Osteocyte (in vitro differentiated cells): Measurements from ENCODE around the gene OXNAD1. TPM values are rescaled to one million over a fixed set of nuclear protein-coding genes. Genes with fewer than 3 reads are reported as not detected.

Source experiments
- DNase-seq: peaks from one replicate; pipeline ENCODE4 v3.0.0; 2021; ENCODE audit warnings: mixed read lengths; ENCODE audit not compliant: unreplicated experiment; ENCODE audit errors: extremely low spot score
- H3K27ac Mint-ChIP-seq: one replicate; pipeline ENCODE4 v1.8.0; 2021; ENCODE audit warnings: mild to moderate bottlenecking, mixed read lengths; ENCODE audit not compliant: unreplicated experiment
- H3K27me3 Mint-ChIP-seq: one replicate; pipeline ENCODE4 v1.8.0; 2021; ENCODE audit warnings: mixed read lengths; ENCODE audit not compliant: unreplicated experiment
- H3K36me3 Mint-ChIP-seq: one replicate; pipeline ENCODE4 v1.8.0; 2021; ENCODE audit warnings: mixed read lengths; ENCODE audit not compliant: unreplicated experiment
- H3K4me1 Mint-ChIP-seq: one replicate; pipeline ENCODE4 v1.8.0; 2021; ENCODE audit warnings: mixed read lengths; ENCODE audit not compliant: unreplicated experiment
- H3K4me3 Mint-ChIP-seq: one replicate; pipeline ENCODE4 v1.8.0; 2021; ENCODE audit warnings: mild to moderate bottlenecking, moderate library complexity, mixed read lengths; ENCODE audit not compliant: unreplicated experiment
- H3K9me3 Mint-ChIP-seq: one replicate; pipeline ENCODE4 v1.8.0; 2021; ENCODE audit warnings: mixed read lengths; ENCODE audit not compliant: unreplicated experiment
- total RNA-seq: library from RNA; stranded (reverse); gene quantifications from 2 replicates; pipeline ENCODE4 v1.2.1, GENCODE V29; 2021
- TF ChIP-seq, protein P1 (sequence below): fragments of 200-600 bp; sonication (generic); IDR thresholded peaks from 2 replicates; pipeline ENCODE4 v1.5.0; 2021; ENCODE audit warnings: antibody characterized with exemption, mild to moderate bottlenecking, moderate library complexity

The OXNAD1 gene
- total RNA-seq, 1 donor from 2014 or later, result 10.8 TPM

DNA sequence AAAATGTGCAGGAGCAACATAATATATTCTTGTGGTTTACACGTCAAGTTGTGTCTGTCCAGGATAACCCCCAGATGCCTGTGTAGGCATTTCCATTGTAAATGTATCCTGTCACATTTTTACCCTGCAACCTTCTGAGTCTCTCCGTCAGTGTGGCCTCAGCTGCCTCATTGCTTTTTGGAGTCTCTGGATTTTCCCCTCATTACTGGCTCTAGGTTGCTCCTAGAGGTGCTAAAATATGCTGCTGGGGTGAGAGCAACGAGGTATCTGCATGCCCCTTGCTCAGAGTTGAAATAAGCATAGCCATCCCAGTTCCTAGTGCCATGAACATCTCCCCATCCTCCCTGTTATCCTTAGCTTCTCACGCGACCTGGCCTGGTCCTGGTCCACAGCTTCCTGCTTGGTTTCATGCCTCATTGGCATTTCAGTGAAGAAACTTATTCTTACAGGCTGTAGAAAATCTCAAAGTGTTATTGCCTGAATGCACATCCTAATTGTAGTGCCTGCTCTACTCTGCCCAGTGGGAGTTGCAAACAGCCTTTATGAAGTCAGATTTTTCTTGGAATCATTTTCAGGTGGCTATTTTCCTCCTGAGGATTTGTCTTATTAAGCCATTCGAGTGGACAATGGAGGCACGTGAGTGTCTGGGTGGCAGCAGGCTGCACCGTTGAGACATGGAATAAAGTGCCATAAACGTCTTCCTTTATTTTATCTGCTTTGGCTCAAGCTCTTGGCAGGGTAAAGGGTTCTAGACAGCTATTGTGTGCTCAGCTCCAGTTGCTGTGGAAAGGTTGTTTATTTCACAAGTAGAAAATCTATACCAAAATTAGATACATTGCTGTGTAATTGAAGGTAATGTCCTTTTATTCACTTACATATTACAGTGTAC lies 33.2 kb downstream of the OXNAD1 start:
- Mint-ChIP-seq H3K27me3 (no peaks in the 10 kb centered on the region), H3K4me1 (peaks cover 13% of the 10 kb centered on the region), H3K9me3 (peaks cover 22% of the 10 kb centered on the region), H3K27ac (peak overlapping the region; percentile 32), H3K4me3 (no peak overlapping the region), H3K36me3 (peaks cover 60% of the 10 kb centered on the region)
- TF ChIP-seq, protein P1, sequence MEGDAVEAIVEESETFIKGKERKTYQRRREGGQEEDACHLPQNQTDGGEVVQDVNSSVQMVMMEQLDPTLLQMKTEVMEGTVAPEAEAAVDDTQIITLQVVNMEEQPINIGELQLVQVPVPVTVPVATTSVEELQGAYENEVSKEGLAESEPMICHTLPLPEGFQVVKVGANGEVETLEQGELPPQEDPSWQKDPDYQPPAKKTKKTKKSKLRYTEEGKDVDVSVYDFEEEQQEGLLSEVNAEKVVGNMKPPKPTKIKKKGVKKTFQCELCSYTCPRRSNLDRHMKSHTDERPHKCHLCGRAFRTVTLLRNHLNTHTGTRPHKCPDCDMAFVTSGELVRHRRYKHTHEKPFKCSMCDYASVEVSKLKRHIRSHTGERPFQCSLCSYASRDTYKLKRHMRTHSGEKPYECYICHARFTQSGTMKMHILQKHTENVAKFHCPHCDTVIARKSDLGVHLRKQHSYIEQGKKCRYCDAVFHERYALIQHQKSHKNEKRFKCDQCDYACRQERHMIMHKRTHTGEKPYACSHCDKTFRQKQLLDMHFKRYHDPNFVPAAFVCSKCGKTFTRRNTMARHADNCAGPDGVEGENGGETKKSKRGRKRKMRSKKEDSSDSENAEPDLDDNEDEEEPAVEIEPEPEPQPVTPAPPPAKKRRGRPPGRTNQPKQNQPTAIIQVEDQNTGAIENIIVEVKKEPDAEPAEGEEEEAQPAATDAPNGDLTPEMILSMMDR, result no peak
- no peak for DNase-seq

DNA sequence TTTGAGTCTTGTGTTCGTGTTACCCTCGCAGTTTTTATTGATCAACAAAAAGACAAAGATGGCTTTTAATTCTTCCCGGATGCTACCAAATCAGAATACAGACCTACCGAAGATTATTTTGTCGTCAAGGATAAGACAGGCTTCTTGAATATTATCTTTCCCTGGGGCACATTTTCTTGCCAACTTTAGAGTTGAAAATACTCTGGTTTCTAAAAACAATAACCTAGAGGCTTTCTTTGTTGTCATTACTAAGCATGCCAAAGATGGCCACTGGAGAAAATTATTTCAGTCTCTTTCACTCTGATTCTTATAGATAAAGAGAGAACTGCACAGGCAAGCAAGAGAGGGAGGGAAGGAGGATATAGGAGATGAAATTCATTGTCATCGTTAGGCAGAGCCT lies 33.9 kb downstream of the OXNAD1 start:
- H3K27me3 Mint-ChIP-seq, result no peaks in the 10 kb centered on the region
- H3K36me3 Mint-ChIP-seq, result peaks cover 57% of the 10 kb centered on the region
- H3K9me3 Mint-ChIP-seq, result peaks cover 16% of the 10 kb centered on the region
- TF ChIP-seq, protein P1, result no peak
- DNase-seq, result no peak
- no peak overlapping the region for H3K4me3 Mint-ChIP-seq
- peaks cover 13% of the 10 kb centered on the region for H3K4me1 Mint-ChIP-seq
- peak overlapping the region; percentile 32 for H3K27ac Mint-ChIP-seq

DNA sequence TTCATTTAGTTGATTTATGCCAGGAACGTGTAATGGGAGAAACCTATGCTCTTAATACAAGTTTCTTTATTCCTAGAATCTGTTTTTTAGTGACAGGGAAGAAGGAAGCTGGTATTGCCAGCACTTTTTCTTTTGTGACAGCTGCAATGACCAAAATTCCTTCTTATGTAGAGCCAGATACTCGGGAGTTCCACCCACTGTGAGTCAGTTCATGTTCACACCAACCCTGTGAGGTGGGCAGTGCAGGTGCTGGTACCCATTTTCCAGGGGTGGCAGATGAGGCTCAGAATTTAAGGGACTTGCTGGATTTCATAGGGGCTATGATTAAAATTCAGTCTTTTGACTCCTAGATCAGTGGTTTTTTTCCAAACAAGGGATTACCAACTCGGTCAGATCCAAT lies 34.7 kb downstream of the OXNAD1 start:
- H3K27me3 Mint-ChIP-seq, result no peaks in the 10 kb centered on the region
- H3K4me3 Mint-ChIP-seq, result no peak overlapping the region
- no peak overlapping the region for H3K27ac Mint-ChIP-seq
- H3K9me3 Mint-ChIP-seq, result peaks cover 14% of the 10 kb centered on the region
- H3K36me3 Mint-ChIP-seq, result peaks cover 58% of the 10 kb centered on the region
- no peak for DNase-seq
- TF ChIP-seq, protein P1, result no peak
- peaks cover 13% of the 10 kb centered on the region for H3K4me1 Mint-ChIP-seq

DNA sequence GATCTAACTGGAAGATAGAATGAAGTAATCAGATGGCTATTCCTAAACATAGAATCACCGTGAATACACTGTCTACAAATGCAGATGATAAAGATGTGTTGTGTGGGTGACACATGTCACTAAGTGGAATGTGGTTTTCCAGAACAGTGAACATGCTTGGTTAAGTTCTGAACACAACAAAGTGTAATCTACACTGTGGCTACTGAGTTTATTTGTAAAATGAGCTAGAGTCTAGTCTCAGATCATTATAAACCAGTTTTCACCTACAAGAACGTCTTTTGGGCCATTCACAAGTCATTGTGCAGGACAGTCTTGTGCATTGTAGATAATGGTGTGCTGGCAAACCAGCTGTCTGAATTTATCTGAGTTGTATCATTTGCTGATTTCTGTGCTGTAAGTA lies 35.3 kb downstream of the OXNAD1 start:
- TF ChIP-seq, protein P1, result no peak
- DNase-seq, result no peak
- Mint-ChIP-seq H3K4me1 (peaks cover 13% of the 10 kb centered on the region), H3K27ac (no peak overlapping the region), H3K36me3 (peaks cover 53% of the 10 kb centered on the region), H3K9me3 (peaks cover 14% of the 10 kb centered on the region), H3K4me3 (no peak overlapping the region), H3K27me3 (no peaks in the 10 kb centered on the region)

DNA sequence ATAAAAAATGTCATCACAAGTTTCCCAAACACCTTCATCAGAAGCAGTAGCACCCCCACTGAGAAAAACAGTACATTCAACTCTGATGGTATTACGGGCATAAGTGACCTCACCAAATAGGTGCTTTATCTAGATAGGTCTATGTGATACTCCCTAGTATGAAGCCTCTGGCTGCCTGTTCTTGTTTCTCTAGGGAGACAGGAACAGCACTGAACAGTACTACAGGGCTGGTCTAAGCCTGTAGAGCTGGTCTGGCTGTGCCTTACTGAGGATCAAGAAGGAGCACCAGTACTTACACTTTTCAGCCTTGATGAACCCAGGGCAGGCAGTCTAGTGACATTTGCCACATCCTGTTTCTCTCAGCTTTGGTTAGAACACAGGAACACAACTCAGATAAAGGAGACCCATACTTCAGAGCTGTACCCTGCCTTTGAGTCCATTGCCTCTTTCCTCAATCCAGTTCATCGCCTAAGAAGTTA lies 35.9 kb downstream of the OXNAD1 start:
- Mint-ChIP-seq H3K36me3 (peaks cover 49% of the 10 kb centered on the region), H3K27me3 (no peaks in the 10 kb centered on the region), H3K9me3 (peaks cover 14% of the 10 kb centered on the region), H3K27ac (no peak overlapping the region), H3K4me3 (no peak overlapping the region), H3K4me1 (peaks cover 13% of the 10 kb centered on the region)
- TF ChIP-seq, protein P1, result no peak
- DNase-seq, result no peak
